Right cardiac atrium (tissue), 5 donors: ENCODE results near the gene SERPINA1. TPM values are rescaled to one million over a fixed set of nuclear protein-coding genes. Genes with fewer than 3 reads are reported as not detected.
A peak's percentile ranks its signal among the peaks of the same experiment; 100 is the strongest.

Experiments
- ATAC-seq, 2 donors: fragments of 200-7000 bp; cut with Tn5 transposase; one replicate each; pipeline versions ENCODE4 v1.8.0 to v1.9.1; 2020; ENCODE audit warnings: moderate library complexity in 2 of 2, mild to moderate bottlenecking in 1 of 2
- DNase-seq, 3 donors: peaks; one replicate each; pipeline ENCODE4 v3.0.0-alpha.2; 2020
- H3K27ac ChIP-seq: one replicate; pipeline ENCODE4 v1.5.1; 2013; ENCODE audit warnings: mild to moderate bottlenecking, low read length, control low read depth, moderate library complexity
- H3K27me3 ChIP-seq: one replicate; pipeline ENCODE4 v1.6.1; 2013; ENCODE audit not compliant: control insufficient read depth, insufficient read depth
- H3K4me1 ChIP-seq: one replicate; pipeline ENCODE4 v1.6.1; 2013; ENCODE audit warnings: low read length; ENCODE audit not compliant: control insufficient read depth, insufficient read depth
- H3K4me3 ChIP-seq: one replicate; pipeline ENCODE4 v1.5.1; 2013; ENCODE audit warnings: low read length, control low read depth
- H3K9me3 ChIP-seq: one replicate; pipeline ENCODE4 v1.6.1; 2013; ENCODE audit warnings: low read length; ENCODE audit not compliant: control insufficient read depth
- whole genome bisulfite sequencing: extraction: QIAGEN DNeasy Blood & Tissue Kit; methylation state at CpG from one replicate; pipeline ENCODE4 v1.1.7; 2013; 5-methylcytosine and 5-hydroxymethylcytosine counted together
- intact Hi-C, 4 donors: fragments of 100-400 bp; cut with DNase I; formaldehyde crosslinking; loops; one replicate each; pipeline versions ENCODE4 v1.11.0 to v1.14.0; 2022 to 2023
- polyA plus RNA-seq: library from polyadenylated mRNA; stranded (reverse); fragments of 200-250 nt; gene quantifications from one replicate; pipeline ENCODE4 v1.2.3, GENCODE V29; 2013
- total RNA-seq, 4 donors: library from RNA; stranded (reverse); fragmentation: NEBNext Ultra II Directional; extraction: Animal tissue kit (Norgen Biotek cat#: 25700); gene quantifications; one replicate each; pipeline ENCODE4 v1.2.1, GENCODE V29; 2021
- donor health status: healthy with polysubstance abuse.
- donor health status: DM: no; HTN: yes; CAD: no.
- donor health status: DM: no; HTN: no; CAD: no.
- donor health status: DM: no; HTN: yes; CAD: no; lungs with severe emphysema.
- donor health status: DM: yes; HTN: yes; CAD: no.

SERPINA1 gene
- total and polyA plus RNA-seq, 5 donors, result 2.0 to 10.3 (median 7.8) TPM

- no peaks in the 10 kb centered on the region for H3K4me1 ChIP-seq
- ATAC-seq (no peak), DNase-seq (no peak)
- 80% methylated on average over 3 of the region's 3 CpGs for WGBS
- no peak overlapping the region for H3K4me3 ChIP-seq
- H3K9me3 ChIP-seq, result no peaks in the 10 kb centered on the region
- no peak overlapping the region for H3K27ac ChIP-seq
- H3K27me3 ChIP-seq, result no peaks in the 10 kb centered on the region
- intact Hi-C loops, result no loop called here
These were observed 22.8 kb downstream of the SERPINA1 start for GRCh38 chr14:94365624-94366023.

DNA sequence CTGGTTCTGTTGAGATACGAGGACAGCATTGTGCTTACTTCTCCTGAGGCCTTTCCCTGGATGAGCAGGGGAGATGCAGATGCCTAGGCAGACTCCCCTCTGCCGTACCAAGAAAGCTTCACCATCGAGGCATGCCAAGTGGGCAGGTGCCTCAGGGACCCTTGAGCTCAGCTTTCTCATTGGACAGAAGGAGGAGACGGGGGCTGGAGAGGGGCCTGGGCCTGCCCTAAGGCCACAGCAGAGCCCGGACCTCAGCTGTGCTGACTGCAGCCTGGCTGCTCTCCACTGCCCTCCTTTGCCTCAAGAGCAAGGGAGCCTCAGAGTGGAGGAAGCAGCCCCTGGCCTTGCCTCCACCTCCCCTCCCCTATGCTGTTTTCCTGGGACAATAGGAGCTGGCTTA, 23.4 kb downstream of the SERPINA1 start:
- intact Hi-C loops, result no loop called here
- H3K4me3 ChIP-seq, result no peak overlapping the region
- no peak for ATAC-seq
- WGBS, result 52% methylated on average over 5 of the region's 5 CpGs
- DNase-seq, result no peak
- no peaks in the 10 kb centered on the region for H3K9me3 ChIP-seq
- H3K27me3 ChIP-seq, result no peaks in the 10 kb centered on the region
- no peak overlapping the region for H3K27ac ChIP-seq
- H3K4me1 ChIP-seq, result no peaks in the 10 kb centered on the region

GRCh38 chr14:94364037-94364436, 24.4 kb downstream of the SERPINA1 start:
- Histone ChIP-seq H3K27ac (no peak overlapping the region), H3K9me3 (no peaks in the 10 kb centered on the region), H3K4me1 (no peaks in the 10 kb centered on the region), H3K4me3 (no peak overlapping the region), H3K27me3 (no peaks in the 10 kb centered on the region)
- 84% methylated on average over 3 of the region's 3 CpGs for WGBS
- DNase-seq, result no peak
- intact Hi-C loops, result no loop called here
- ATAC-seq, result no peak

DNA sequence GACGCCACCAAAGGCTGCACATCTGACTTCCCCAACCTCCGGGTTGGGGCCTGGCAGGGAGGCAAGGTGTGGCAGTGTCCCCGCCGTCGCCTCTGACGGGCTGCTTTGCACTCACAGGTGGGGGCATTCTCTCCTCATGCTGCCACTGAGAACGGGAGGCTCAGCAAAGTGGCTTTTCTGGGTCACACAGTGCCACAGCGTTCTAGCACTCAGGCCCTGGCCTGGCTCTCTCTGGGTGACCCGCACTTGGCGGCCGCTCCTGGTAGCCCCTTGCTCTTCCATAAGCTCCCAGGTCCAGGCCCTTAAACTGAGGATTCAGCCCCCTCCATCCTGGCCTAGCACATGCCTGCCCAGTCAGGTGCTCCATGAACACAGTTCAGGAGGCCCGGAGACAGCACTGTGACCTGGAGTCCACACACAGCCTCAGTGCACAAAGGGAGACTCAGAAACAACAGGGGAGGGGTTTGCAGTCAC, 25.2 kb downstream of the SERPINA1 start:
- DNase-seq, result no peak
- Histone ChIP-seq H3K27me3 (no peaks in the 10 kb centered on the region), H3K4me1 (no peaks in the 10 kb centered on the region), H3K9me3 (no peaks in the 10 kb centered on the region), H3K4me3 (no peak overlapping the region), H3K27ac (no peak overlapping the region)
- 78% methylated on average over 12 of the region's 12 CpGs for WGBS
- intact Hi-C loops, result loop anchor here in 1 of 4 donors (1.0 kb wide), 1 partner anchor 17 kb away; no protein-coding TSS in a partner anchor
- ATAC-seq, result no peak

DNA sequence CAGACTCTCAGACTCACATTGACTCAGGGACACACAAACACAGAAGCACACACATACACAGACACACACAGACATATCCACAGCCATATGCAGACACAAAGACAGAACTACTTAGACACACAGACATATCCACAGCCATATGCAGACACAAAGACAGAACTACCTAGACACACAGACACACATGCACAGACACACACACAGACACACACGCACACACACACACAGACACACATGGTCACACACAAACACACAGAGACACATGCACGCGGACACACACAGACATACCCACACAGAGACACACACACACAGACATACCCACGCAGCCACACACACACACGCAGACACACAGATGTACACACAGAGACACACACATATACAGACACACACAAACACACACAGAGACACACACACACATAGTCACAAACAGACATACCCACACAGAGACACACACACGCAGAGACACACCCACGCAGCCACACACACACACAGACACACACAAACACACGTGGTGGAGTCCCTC, 25.7 kb downstream of the SERPINA1 start:
- no peak overlapping the region for H3K4me3 ChIP-seq
- 77% methylated on average over 8 of the region's 8 CpGs for WGBS
- intact Hi-C loops, result loop anchor here in 1 of 4 donors (1.0 kb wide), 1 partner anchor 18 kb away; no protein-coding TSS in a partner anchor
- H3K9me3 ChIP-seq, result no peaks in the 10 kb centered on the region
- H3K4me1 ChIP-seq, result no peaks in the 10 kb centered on the region
- ATAC-seq (no peak), DNase-seq (no peak)
- H3K27ac ChIP-seq, result no peak overlapping the region
- H3K27me3 ChIP-seq, result no peaks in the 10 kb centered on the region

DNA sequence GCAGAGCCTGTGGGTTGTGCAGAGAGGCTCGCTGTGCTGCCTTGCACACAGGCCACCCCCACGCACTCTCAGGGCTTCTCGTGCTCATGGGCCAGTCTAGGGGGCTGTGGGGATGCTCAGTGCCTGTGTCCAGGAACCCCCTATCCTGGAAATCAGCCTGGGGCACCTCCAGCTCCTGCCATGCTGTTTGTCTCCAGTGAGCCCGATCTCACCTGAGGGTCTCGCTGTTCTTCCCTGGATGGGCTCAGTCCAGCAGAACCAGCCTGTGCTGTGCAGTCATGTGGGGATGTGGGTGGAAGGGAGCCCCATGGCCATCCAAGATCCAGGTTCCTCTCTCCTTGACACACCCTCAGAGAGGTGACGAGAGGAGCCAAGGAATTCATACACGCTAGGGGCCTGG, 26.7 kb downstream of the SERPINA1 start:
- WGBS, result 87% methylated on average over 7 of the region's 7 CpGs
- H3K4me3 ChIP-seq, result no peak overlapping the region
- no peaks in the 10 kb centered on the region for H3K4me1 ChIP-seq
- no peak overlapping the region for H3K27ac ChIP-seq
- H3K27me3 ChIP-seq, result no peaks in the 10 kb centered on the region
- DNase-seq (no peak), ATAC-seq (no peak)
- intact Hi-C loops, result no loop called here
- no peaks in the 10 kb centered on the region for H3K9me3 ChIP-seq

DNA sequence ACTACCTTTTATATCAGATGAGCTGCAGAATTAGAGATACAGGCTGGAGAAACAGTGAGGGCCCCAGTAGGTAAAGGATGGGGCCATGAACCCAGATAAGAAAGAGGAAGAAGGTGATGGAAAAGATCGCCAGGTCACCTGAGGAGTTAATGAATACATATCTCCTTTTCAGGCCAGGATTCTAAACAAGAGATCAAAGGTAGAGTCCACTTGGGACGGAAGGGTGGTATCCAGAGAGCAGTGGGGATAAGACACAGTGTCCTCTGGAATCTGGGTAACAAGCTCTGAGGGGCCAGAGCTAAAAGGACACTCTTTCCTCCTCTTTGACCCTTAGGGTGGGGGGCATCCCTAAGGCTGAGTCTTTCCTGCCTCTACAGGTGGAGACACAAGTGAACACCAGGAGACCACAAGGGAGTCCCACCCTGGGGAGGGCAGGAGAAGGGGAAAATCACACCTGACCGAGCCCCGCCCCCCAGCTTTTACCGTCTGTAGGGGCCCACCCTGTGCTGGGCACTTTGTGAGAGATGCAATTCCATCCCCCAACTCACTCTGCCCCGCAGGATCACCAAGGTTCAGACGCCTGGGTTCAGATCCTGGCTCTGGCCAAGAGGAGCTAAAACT, 27.3 kb downstream of the SERPINA1 start:
- no peak overlapping the region for H3K4me3 ChIP-seq
- H3K9me3 ChIP-seq, result no peaks in the 10 kb centered on the region
- no peak for DNase-seq
- H3K27me3 ChIP-seq, result no peaks in the 10 kb centered on the region
- no peak for ATAC-seq
- intact Hi-C loops, result no loop called here
- H3K27ac ChIP-seq, result no peak overlapping the region
- WGBS, result 57% methylated on average over 7 of the region's 7 CpGs
- H3K4me1 ChIP-seq, result no peaks in the 10 kb centered on the region

DNA sequence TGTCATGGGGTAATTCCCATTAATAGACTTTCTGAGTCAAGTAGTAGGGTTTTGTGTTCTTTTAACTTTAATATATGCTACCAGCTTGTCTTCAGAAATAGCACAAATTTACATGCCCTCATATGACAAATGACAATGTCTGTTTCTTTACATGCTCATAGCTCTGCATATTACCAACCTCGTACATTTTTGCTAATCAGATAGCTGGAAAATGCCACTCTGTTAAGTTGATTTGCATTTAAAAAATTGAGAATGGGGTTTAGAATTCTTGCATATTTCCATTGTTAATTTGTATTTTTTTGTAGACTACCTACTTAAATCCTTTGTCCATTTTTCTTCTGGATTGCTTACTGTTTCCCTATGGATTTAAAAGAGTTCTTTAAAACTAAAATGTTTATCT, 31.2 kb downstream of the SERPINA1 start:
- H3K27me3 ChIP-seq, result no peaks in the 10 kb centered on the region

GRCh38 chr14:94356379-94357056, 31.9 kb downstream of the SERPINA1 start:
- Histone ChIP-seq H3K4me1 (no peaks in the 10 kb centered on the region), H3K9me3 (no peaks in the 10 kb centered on the region), H3K27ac (no peak overlapping the region), H3K4me3 (no peak overlapping the region), H3K27me3 (no peaks in the 10 kb centered on the region)
- intact Hi-C loops, result no loop called here
- ATAC-seq, result no peak
- DNase-seq, result no peak
- WGBS, result 86% methylated on average over 5 of the region's 5 CpGs

More for the DNA sequence above, 31.2 kb downstream of the SERPINA1 start:
- intact Hi-C loops, result no loop called here
- Histone ChIP-seq H3K4me1 (no peaks in the 10 kb centered on the region), H3K9me3 (no peaks in the 10 kb centered on the region), H3K27ac (no peak overlapping the region), H3K4me3 (no peak overlapping the region)
- WGBS, result 38% methylated on average over 1 of the region's 1 CpG
- DNase-seq (no peak), ATAC-seq (no peak)

GRCh38 chr14:94355191-94355794, 33.1 kb downstream of the SERPINA1 start:
- no peaks in the 10 kb centered on the region for H3K9me3 ChIP-seq
- H3K4me1 ChIP-seq, result no peaks in the 10 kb centered on the region
- intact Hi-C loops, result no loop called here
- 22% methylated on average over 15 of the region's 15 CpGs for WGBS
- no peaks in the 10 kb centered on the region for H3K27me3 ChIP-seq
- H3K27ac ChIP-seq, result no peak overlapping the region
- H3K4me3 ChIP-seq, result no peak overlapping the region
- no peak for ATAC-seq
- DNase-seq, result peak; percentile 32 to 69 (median 67)

GRCh38 chr14:94354638-94355185, 33.7 kb downstream of the SERPINA1 start:
- 95% methylated on average over 3 of the region's 3 CpGs for WGBS
- intact Hi-C loops, result no loop called here
- no peak for DNase-seq
- Histone ChIP-seq H3K27ac (no peak overlapping the region), H3K4me1 (no peaks in the 10 kb centered on the region), H3K27me3 (no peaks in the 10 kb centered on the region), H3K4me3 (no peak overlapping the region), H3K9me3 (no peaks in the 10 kb centered on the region)
- no peak for ATAC-seq
